ENCODE data around the gene PPP4R1. TPM values are rescaled to one million over a fixed set of nuclear protein-coding genes. Genes with fewer than 3 reads are reported as not detected.

The PPP4R1 gene
- total RNA-seq, 1 experiment from 2014 or later: 106 TPM

DNA sequence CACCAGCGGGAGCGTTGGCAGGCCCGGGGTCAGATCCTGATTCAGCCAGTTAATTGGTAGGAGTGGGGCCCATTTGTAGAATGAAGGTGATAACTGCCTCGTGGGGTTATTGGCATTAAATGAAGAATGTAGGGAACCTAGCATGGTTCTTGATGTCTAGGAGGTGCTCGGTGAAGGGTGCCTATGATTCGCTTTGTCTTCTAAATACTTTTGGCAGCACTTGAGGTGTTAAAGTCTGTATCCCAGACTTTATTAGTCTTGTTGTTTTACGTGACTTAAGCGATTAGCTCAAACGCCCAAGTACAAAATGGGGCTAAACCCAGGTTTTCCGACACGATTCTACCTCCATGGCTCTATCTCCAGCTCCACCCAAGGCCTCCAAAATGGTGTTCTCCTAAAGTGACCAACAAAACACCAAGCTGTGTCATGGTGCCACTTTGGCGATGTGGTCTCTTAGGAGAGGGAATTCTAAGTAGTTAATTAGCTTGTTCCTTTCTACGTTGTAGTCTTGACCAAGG is 980 bp upstream of the PPP4R1 start:
- no peaks in the 10 kb centered on the region for H3K23me2 ChIP-seq (ENCODE audit: insufficient read length, low read depth, low read length, poor library complexity, severe bottlenecking)
- H3K27me3 ChIP-seq (ENCODE audit: insufficient read depth, low read length): no peaks in the 10 kb centered on the region
- H2BK12ac ChIP-seq (ENCODE audit: insufficient read length, low read depth, low read length): peak overlapping the region; percentile 17
- no peak overlapping the region for H2AFZ ChIP-seq (ENCODE audit: low read length)
- H3K79me1 ChIP-seq (ENCODE audit: insufficient read depth, low read depth, low read length, poor library complexity, severe bottlenecking): no peaks in the 10 kb centered on the region
- peak overlapping the region; percentile 94 for H3K18ac ChIP-seq (ENCODE audit: insufficient read length, low read depth, low read length)
- no peak overlapping the region for H2BK20ac ChIP-seq (ENCODE audit: low read depth, low read length, poor library complexity, severe bottlenecking)
- peak overlapping the region; percentile 95; the same call in 1 of the 2 replicates for H3K14ac ChIP-seq (ENCODE audit: insufficient read depth, low read length)
- H3K4ac ChIP-seq (ENCODE audit: low read depth, low read length): no peak overlapping the region; the same call in 1 of the 2 replicates
- H3K4me3 Mint-ChIP-seq: peak overlapping the region; percentile 75 to 81
- peak overlapping the region; percentile 66 for H3K9ac ChIP-seq (ENCODE audit: extremely low read depth, insufficient read length, low read length)
- H4K20me1 ChIP-seq (ENCODE audit: control insufficient read depth, insufficient read depth, insufficient read length): no peaks in the 10 kb centered on the region
- H3K4me1 Mint-ChIP-seq: peaks cover 38 to 45% of the 10 kb centered on the region in 2 experiments
- no peak overlapping the region for H3T11ph ChIP-seq (ENCODE audit: low read length)
- no peak overlapping the region for H4K91ac ChIP-seq (ENCODE audit: insufficient read length, low read depth, low read length)
- no CpG with 5 or more reads among the region's 13 CpGs for WGBS (ENCODE audit: extremely low coverage, insufficient read length, low lambda C conversion rate)
- no peak for DNase-seq
- H3K4me1 ChIP-seq (ENCODE audit: insufficient read depth, low read length): 0 out of 2 replicates have a peak, but pooled peaks cover 2% of the 10 kb centered on the region
- no peak overlapping the region for H2BK120ac ChIP-seq (ENCODE audit: low read depth, low read length, poor library complexity, severe bottlenecking)
- peaks cover 14 to 16% (median 15%) of the 10 kb centered on the region in 3 experiments; a peak in 6 of 7 replicates for H3K36me3 Mint-ChIP-seq (ENCODE audit: insufficient read depth in 1 of 3, low read depth in 3 of 3)
- H4K5ac ChIP-seq (ENCODE audit: insufficient read length, low read depth, low read length): no peak overlapping the region
- no peaks in the 10 kb centered on the region for H3K9me3 ChIP-seq (ENCODE audit: control insufficient read depth, low read depth, low read length)
- no peak overlapping the region for H2AK5ac ChIP-seq (ENCODE audit: insufficient read length, low read length)
- peak overlapping the region; percentile 90 to 95 (median 95) for H3K27ac Mint-ChIP-seq
- H3K9me3 Mint-ChIP-seq: no peaks in the 10 kb centered on the region; a peak in 1 of 5 replicates
- H3K79me2 ChIP-seq (ENCODE audit: insufficient read depth, low read length): peaks cover 11% of the 10 kb centered on the region
- peak overlapping the region; percentile 31 for H3K4me2 ChIP-seq (ENCODE audit: insufficient read depth, insufficient read length, low read length)
- no peak overlapping the region for H4K8ac ChIP-seq (replicated peaks; ENCODE audit: insufficient read length, low read depth, low read length)
- H3K23ac ChIP-seq (ENCODE audit: insufficient read length, low read depth, low read length): no peak overlapping the region
- H3K27ac ChIP-seq (ENCODE audit: insufficient read length, low read depth, low read length): peak overlapping the region; percentile 0
- H3K27me3 Mint-ChIP-seq (ENCODE audit: low read depth): no peaks in the 10 kb centered on the region
- TF ChIP-seq, protein P1, sequence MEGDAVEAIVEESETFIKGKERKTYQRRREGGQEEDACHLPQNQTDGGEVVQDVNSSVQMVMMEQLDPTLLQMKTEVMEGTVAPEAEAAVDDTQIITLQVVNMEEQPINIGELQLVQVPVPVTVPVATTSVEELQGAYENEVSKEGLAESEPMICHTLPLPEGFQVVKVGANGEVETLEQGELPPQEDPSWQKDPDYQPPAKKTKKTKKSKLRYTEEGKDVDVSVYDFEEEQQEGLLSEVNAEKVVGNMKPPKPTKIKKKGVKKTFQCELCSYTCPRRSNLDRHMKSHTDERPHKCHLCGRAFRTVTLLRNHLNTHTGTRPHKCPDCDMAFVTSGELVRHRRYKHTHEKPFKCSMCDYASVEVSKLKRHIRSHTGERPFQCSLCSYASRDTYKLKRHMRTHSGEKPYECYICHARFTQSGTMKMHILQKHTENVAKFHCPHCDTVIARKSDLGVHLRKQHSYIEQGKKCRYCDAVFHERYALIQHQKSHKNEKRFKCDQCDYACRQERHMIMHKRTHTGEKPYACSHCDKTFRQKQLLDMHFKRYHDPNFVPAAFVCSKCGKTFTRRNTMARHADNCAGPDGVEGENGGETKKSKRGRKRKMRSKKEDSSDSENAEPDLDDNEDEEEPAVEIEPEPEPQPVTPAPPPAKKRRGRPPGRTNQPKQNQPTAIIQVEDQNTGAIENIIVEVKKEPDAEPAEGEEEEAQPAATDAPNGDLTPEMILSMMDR (conservative IDR thresholded peaks at IDR 0.05): no peak
- no peak overlapping the region for H2BK5ac ChIP-seq (ENCODE audit: insufficient read length, low read length)
- no peak overlapping the region for H2BK15ac ChIP-seq (ENCODE audit: low read depth, low read length)
- no peak overlapping the region for H3K56ac ChIP-seq (ENCODE audit: insufficient read length, low read depth, low read length)

Measured in H9 (cell line).